ENCODE data around the gene GPR15LG.
"Not testable (repeated sequence)": the region's sequence is repeated elsewhere in the genome, so short reads cannot be mapped to it uniquely, and the experiment has no call there.

GPR15LG gene

DNA sequence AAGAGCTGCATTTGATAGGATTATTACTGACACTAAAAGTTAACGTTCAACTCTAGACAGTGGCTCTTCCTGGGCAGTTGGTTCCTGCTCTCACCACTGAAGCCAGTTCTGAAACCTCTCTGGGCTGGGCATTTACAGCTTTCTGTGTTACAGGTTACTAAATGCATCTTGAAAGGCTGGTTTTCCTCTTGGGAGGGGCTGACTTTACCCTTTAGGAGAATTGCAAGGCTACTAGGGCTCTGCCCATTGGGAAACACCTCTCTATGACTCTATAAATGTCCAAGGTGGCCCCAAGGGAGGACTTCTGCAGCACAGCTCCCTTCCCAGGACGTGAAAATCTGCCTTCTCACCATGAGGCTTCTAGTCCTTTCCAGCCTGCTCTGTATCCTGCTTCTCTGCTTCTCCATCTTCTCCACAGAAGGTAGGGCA is at the start of gene GPR15LG:
GPR15LG (plus strand) TSS at position 301 of the 429 bp plus-strand sequence; CDS start at position 352, 51 bp downstream.
- Histone ChIP-seq H3K9ac (ENCODE audit: low read length) (no peak within 1 kb of the TSS), H2AFZ (ENCODE audit: low read depth, low read length, severe bottlenecking) (no peak within 1 kb of the TSS)

DNA sequence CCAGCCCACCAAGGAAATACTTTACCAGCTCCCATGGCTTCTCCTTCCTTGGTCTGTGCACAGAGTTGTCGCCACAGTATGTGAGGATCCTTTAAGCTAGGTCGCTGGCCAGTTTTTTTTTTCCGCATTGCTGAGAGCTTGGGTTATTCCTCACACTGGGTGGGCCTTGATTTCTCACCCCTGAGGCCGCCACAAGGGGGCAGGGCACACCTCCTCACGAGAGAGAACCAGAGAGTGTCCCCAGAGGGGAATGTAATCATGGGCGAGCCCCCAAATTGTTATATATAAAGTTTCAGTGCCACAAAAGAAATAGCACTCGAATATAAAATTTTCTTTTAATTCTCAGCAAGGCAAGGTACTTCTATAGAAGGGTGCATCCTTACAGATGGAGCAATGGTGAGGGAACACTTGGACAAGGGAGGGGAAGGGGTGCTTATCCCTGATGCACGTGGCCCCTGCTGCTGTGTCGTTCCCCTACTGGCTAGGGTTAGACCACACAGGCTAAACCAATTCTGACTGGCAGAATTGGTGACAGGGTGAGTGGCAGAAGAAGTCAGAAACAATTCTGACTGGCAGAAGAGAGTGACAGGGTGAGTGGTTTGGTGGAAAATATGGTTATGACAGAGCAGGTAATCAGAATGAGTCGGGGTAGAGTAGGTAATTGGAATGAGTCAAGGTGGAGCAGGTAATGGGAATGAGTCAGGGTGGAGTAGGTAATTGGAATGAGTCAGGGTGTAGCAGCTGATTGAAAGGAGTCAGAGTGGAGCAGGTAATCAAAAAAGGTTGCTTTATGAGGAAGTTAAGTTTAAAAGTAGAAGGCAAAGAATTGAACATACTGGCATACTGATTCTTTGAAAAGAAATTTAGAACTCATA is 47.5 kb upstream of the GPR15LG start:
- not testable (repeated sequence) for H3K27me3 ChIP-seq (ENCODE audit: low read length); H3K79me2 ChIP-seq (ENCODE audit: insufficient read depth, low read length)
- peaks cover 11% of the 10 kb centered on the region; the same call in 1 of the 2 replicates for H3K9me3 ChIP-seq (ENCODE audit: insufficient read depth, low read length)

More for the DNA sequence above, at the start of gene GPR15LG:
- H3K27me3 ChIP-seq (ENCODE audit: low read length): no peaks in the 10 kb centered on the region
- no peak within 1 kb of the TSS for H3K4me2 ChIP-seq (ENCODE audit: low read depth, low read length, poor library complexity, severe bottlenecking)
- no peak within 1 kb of the TSS for H3K27ac ChIP-seq (ENCODE audit: low read depth, low read length)
- H3K36me3 ChIP-seq (ENCODE audit: low read length): no peaks in the 10 kb centered on the region
- H3K79me2 ChIP-seq (ENCODE audit: insufficient read depth, low read length): no peaks in the 10 kb centered on the region
- H3K9me3 ChIP-seq (ENCODE audit: insufficient read depth, low read length): no peaks in the 10 kb centered on the region
- no peaks in the 10 kb centered on the region for H3F3A ChIP-seq (ENCODE audit: insufficient read depth)
- no peak within 1 kb of the TSS for H3K4me3 ChIP-seq (ENCODE audit: insufficient read depth, low read length, poor library complexity, severe bottlenecking)
- H3K9me2 ChIP-seq (replicated peaks; ENCODE audit: insufficient read depth, low read length): no peaks in the 10 kb centered on the region
- TF ChIP-seq, protein P1, sequence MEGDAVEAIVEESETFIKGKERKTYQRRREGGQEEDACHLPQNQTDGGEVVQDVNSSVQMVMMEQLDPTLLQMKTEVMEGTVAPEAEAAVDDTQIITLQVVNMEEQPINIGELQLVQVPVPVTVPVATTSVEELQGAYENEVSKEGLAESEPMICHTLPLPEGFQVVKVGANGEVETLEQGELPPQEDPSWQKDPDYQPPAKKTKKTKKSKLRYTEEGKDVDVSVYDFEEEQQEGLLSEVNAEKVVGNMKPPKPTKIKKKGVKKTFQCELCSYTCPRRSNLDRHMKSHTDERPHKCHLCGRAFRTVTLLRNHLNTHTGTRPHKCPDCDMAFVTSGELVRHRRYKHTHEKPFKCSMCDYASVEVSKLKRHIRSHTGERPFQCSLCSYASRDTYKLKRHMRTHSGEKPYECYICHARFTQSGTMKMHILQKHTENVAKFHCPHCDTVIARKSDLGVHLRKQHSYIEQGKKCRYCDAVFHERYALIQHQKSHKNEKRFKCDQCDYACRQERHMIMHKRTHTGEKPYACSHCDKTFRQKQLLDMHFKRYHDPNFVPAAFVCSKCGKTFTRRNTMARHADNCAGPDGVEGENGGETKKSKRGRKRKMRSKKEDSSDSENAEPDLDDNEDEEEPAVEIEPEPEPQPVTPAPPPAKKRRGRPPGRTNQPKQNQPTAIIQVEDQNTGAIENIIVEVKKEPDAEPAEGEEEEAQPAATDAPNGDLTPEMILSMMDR (IDR thresholded peaks at IDR 0.05; ENCODE audit: insufficient read depth, low read length, poor library complexity, severe bottlenecking): no peak
- no peak for TF ChIP-seq EZH2phosphoT487 (conservative IDR thresholded peaks at IDR 0.05; ENCODE audit: low read length)
- no peaks in the 10 kb centered on the region for H4K20me1 ChIP-seq (ENCODE audit: low read depth, low read length)

DNA sequence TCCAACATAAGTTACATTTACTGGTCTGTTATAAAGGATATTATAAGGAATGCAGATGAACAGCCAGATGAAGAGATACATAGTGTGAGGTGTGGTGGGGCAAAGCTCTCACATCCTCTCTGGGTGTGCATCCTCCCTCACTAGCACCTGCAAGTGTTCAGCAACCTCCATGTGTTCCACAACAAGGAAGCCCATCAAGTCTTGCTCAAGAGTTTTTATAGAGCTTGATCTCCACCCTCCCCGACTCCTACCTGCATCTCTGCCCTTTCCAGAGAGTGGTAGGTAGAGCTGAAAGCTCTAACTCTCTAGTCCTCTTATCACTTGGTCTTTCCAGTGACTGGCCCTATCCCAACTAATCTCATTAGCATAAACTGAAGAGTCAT is 46.8 kb upstream of the GPR15LG start:
- Histone ChIP-seq H3K27ac (ENCODE audit: low read depth, low read length) (no peak overlapping the region), H3K36me3 (ENCODE audit: low read length) (no peaks in the 10 kb centered on the region), H3F3A (ENCODE audit: insufficient read depth) (no peaks in the 10 kb centered on the region), H3K79me2 (ENCODE audit: insufficient read depth, low read length) (no peaks in the 10 kb centered on the region), H4K20me1 (ENCODE audit: low read depth, low read length) (no peaks in the 10 kb centered on the region), H2AFZ (ENCODE audit: low read depth, low read length, severe bottlenecking) (no peak overlapping the region), H3K27me3 (ENCODE audit: low read length) (no peaks in the 10 kb centered on the region), H3K4me3 (ENCODE audit: insufficient read depth, low read length, poor library complexity, severe bottlenecking) (no peak overlapping the region), H3K9me3 (ENCODE audit: insufficient read depth, low read length) (peaks cover 11% of the 10 kb centered on the region; the same call in 1 of the 2 replicates), H3K9me2 (replicated peaks; ENCODE audit: insufficient read depth, low read length) (no peaks in the 10 kb centered on the region), H3K9ac (ENCODE audit: low read length) (no peak overlapping the region), H3K4me2 (ENCODE audit: low read depth, low read length, poor library complexity, severe bottlenecking) (no peak overlapping the region)
- no peak for TF ChIP-seq EZH2phosphoT487 (conservative IDR thresholded peaks at IDR 0.05; ENCODE audit: low read length)
- TF ChIP-seq, protein P1 (IDR thresholded peaks at IDR 0.05; ENCODE audit: insufficient read depth, low read length, poor library complexity, severe bottlenecking): no peak

More for the DNA sequence above, 47.5 kb upstream of the GPR15LG start:
- not testable (repeated sequence) for H3K9me2 ChIP-seq (replicated peaks; ENCODE audit: insufficient read depth, low read length); H3K36me3 ChIP-seq (ENCODE audit: low read length); H3K27ac ChIP-seq (ENCODE audit: low read depth, low read length); H3K4me2 ChIP-seq (ENCODE audit: low read depth, low read length, poor library complexity, severe bottlenecking); H3F3A ChIP-seq (ENCODE audit: insufficient read depth); H2AFZ ChIP-seq (ENCODE audit: low read depth, low read length, severe bottlenecking); H3K4me3 ChIP-seq (ENCODE audit: insufficient read depth, low read length, poor library complexity, severe bottlenecking); H3K9ac ChIP-seq (ENCODE audit: low read length); H4K20me1 ChIP-seq (ENCODE audit: low read depth, low read length)

DNA sequence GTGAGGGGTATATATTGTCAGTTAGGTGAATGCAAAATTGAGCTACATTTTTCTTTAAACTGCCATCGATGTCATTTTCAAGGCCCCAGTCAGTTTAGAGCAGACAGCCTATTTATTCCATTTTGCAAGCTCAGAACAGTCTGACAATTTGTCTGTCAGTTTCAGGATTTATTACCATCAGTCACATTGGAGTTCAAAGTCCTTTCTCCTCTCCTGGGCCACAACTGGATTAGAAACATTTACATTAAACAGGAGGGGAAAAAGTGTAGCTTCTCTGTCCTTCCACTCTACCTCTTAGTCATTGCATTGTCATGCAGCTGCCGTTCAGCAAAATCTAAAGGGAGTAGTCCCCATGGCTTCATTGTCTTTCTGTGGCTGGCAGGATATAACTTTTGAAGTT is 37.8 kb upstream of the GPR15LG start:
- no peak overlapping the region for H3K4me3 ChIP-seq (ENCODE audit: insufficient read depth, low read length, poor library complexity, severe bottlenecking)
- peaks cover 15% of the 10 kb centered on the region for H3K79me2 ChIP-seq (ENCODE audit: insufficient read depth, low read length)
- H3K9me2 ChIP-seq (replicated peaks; ENCODE audit: insufficient read depth, low read length): no peaks in the 10 kb centered on the region
- H4K20me1 ChIP-seq (ENCODE audit: low read depth, low read length): no peaks in the 10 kb centered on the region
- H2AFZ ChIP-seq (ENCODE audit: low read depth, low read length, severe bottlenecking): no peak overlapping the region
- no peaks in the 10 kb centered on the region for H3K9me3 ChIP-seq (ENCODE audit: insufficient read depth, low read length)
- no peak overlapping the region for H3K27ac ChIP-seq (ENCODE audit: low read depth, low read length)
- TF ChIP-seq, protein P1 (IDR thresholded peaks at IDR 0.05; ENCODE audit: insufficient read depth, low read length, poor library complexity, severe bottlenecking): no peak
- TF ChIP-seq EZH2phosphoT487 (conservative IDR thresholded peaks at IDR 0.05; ENCODE audit: low read length): no peak
- H3K9ac ChIP-seq (ENCODE audit: low read length): no peak overlapping the region
- no peaks in the 10 kb centered on the region for H3F3A ChIP-seq (ENCODE audit: insufficient read depth)
- H3K36me3 ChIP-seq (ENCODE audit: low read length): no peaks in the 10 kb centered on the region
- no peaks in the 10 kb centered on the region for H3K27me3 ChIP-seq (ENCODE audit: low read length)
- H3K4me2 ChIP-seq (ENCODE audit: low read depth, low read length, poor library complexity, severe bottlenecking): no peak overlapping the region

All from SU-DHL-6 (cell line).